ENCODE measurements around the gene XPNPEP1. TPM values are rescaled to one million over a fixed set of nuclear protein-coding genes. Genes with fewer than 3 reads are reported as not detected.
A peak's percentile ranks its signal among the peaks of the same experiment; 100 is the strongest.

Gene XPNPEP1
- total RNA-seq, 1 donor = 86.4 TPM

GRCh38 chr10:109902992-109903947 is 20.0 kb downstream of the XPNPEP1 start:
- H3K4me3 ChIP-seq (ENCODE audit: low read depth, low read length) = no peak overlapping the region
- peak; percentile 48 for DNase-seq (ENCODE audit: low read depth)
- TF ChIP-seq, protein P1, sequence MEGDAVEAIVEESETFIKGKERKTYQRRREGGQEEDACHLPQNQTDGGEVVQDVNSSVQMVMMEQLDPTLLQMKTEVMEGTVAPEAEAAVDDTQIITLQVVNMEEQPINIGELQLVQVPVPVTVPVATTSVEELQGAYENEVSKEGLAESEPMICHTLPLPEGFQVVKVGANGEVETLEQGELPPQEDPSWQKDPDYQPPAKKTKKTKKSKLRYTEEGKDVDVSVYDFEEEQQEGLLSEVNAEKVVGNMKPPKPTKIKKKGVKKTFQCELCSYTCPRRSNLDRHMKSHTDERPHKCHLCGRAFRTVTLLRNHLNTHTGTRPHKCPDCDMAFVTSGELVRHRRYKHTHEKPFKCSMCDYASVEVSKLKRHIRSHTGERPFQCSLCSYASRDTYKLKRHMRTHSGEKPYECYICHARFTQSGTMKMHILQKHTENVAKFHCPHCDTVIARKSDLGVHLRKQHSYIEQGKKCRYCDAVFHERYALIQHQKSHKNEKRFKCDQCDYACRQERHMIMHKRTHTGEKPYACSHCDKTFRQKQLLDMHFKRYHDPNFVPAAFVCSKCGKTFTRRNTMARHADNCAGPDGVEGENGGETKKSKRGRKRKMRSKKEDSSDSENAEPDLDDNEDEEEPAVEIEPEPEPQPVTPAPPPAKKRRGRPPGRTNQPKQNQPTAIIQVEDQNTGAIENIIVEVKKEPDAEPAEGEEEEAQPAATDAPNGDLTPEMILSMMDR (IDR thresholded peaks at IDR 0.05; ENCODE audit: insufficient read depth, low read depth, low read length) = no peak

GRCh38 chr10:109899356-109900331 is 23.7 kb downstream of the XPNPEP1 start:
- TF ChIP-seq, protein P1 (IDR thresholded peaks at IDR 0.05; ENCODE audit: insufficient read depth, low read depth, low read length) = no peak
- no peak overlapping the region for H3K4me3 ChIP-seq (ENCODE audit: low read depth, low read length)
- DNase-seq (ENCODE audit: low read depth) = peak; percentile 71

- H3K4me3 ChIP-seq (ENCODE audit: low read depth, low read length) = no peak overlapping the region
- TF ChIP-seq, protein P1 (IDR thresholded peaks at IDR 0.05; ENCODE audit: insufficient read depth, low read depth, low read length) = no peak
Measured at GRCh38 chr10:109898666-109899355, 24.5 kb downstream of the XPNPEP1 start.

DNA sequence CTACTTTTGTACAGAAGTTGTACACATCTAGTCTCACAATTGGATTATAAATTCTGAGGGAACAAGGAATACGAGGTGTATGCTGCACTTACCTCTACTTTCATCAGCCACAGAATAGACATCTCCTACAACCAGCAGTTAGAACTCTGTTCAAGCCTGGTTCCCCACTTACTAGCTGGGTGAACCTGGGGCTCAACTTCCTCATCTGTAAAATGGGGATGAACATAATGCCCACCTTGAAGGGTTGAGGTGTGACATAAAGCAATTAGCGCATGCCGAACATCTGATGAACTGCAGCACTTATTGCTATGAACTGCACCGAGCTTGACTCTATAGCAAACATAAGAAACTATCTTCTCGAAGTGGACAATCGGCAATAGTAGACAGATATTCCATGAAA is 25.3 kb downstream of the XPNPEP1 start:
- TF ChIP-seq, protein P1 (IDR thresholded peaks at IDR 0.05; ENCODE audit: insufficient read depth, low read depth, low read length) = no peak
- no peak for DNase-seq (ENCODE audit: low read depth)
- no peak overlapping the region for H3K4me3 ChIP-seq (ENCODE audit: low read depth, low read length)

More at GRCh38 chr10:109898666-109899355, 24.5 kb downstream of the XPNPEP1 start:
- DNase-seq (ENCODE audit: low read depth) = peak; percentile 14

- TF ChIP-seq, protein P1 (IDR thresholded peaks at IDR 0.05; ENCODE audit: insufficient read depth, low read depth, low read length) = no peak
- DNase-seq (ENCODE audit: low read depth) = no peak
- H3K4me3 ChIP-seq (ENCODE audit: low read depth, low read length) = no peak overlapping the region
Measured at GRCh38 chr10:109895848-109896247, 27.5 kb downstream of the XPNPEP1 start.

Measured in fibroblast of villous mesenchyme (primary cell).